Colonic mucosa (tissue), 4 donors: ENCODE measurements around the gene KAZALD1. TPM values are rescaled to one million over a fixed set of nuclear protein-coding genes. Genes with fewer than 3 reads are reported as not detected.

Experiments used
- DNase-seq: peaks from one replicate; pipeline ENCODE4 v3.0.0-alpha.2; 2020
- H3K27ac ChIP-seq: fragments of 200-600 bp; one replicate; pipeline ENCODE4 v1.8.0; 2021
- H3K27me3 ChIP-seq: fragments of 200-600 bp; one replicate; pipeline ENCODE4 v1.8.0; 2021
- H3K36me3 ChIP-seq: fragments of 200-600 bp; one replicate; pipeline ENCODE4 v1.8.0; 2021
- H3K4me1 ChIP-seq: fragments of 200-600 bp; one replicate; pipeline ENCODE4 v1.8.0; 2021; ENCODE audit warnings: mild to moderate bottlenecking
- H3K4me3 ChIP-seq: fragments of 200-600 bp; one replicate; pipeline ENCODE4 v1.8.0; 2021
- H3K9ac ChIP-seq, 2 donors: one replicate each; pipeline ENCODE4 v1.7.0; 2013; ENCODE audit warnings: control low read depth in 2 of 2, low read depth in 2 of 2, low read length in 2 of 2
- H3K9me3 ChIP-seq: fragments of 200-600 bp; one replicate; pipeline ENCODE4 v1.8.0; 2021
- intact Hi-C: fragments of 100-400 bp; cut with DNase I; formaldehyde crosslinking; loops from one replicate; pipeline ENCODE4 v1.14.1; 2022
- total RNA-seq, 2 donors: library from RNA; stranded (reverse); fragmentation: NEBNext Ultra II Directional in 1 of 2; extraction: Animal tissue kit (Norgen Biotek cat#: 25700) in 1 of 2; gene quantifications; one replicate each; pipeline ENCODE4 v1.2.1, GENCODE V29; 2021
- TF ChIP-seq, protein P1 (sequence below): fragments of 200-600 bp; IDR thresholded peaks from one replicate; pipeline ENCODE4 v1.8.0; 2022; ENCODE audit warnings: antibody characterized with exemption, mild to moderate bottlenecking
- donor health status: healthy.
- donor health status: DM: no; HTN: no; CAD: no.
- donor health status: DM: no; HTN: no; CAD: no.

The KAZALD1 gene
- total RNA-seq, 2 donors from 2014 or later, result 11.5 to 32.4 TPM

DNA sequence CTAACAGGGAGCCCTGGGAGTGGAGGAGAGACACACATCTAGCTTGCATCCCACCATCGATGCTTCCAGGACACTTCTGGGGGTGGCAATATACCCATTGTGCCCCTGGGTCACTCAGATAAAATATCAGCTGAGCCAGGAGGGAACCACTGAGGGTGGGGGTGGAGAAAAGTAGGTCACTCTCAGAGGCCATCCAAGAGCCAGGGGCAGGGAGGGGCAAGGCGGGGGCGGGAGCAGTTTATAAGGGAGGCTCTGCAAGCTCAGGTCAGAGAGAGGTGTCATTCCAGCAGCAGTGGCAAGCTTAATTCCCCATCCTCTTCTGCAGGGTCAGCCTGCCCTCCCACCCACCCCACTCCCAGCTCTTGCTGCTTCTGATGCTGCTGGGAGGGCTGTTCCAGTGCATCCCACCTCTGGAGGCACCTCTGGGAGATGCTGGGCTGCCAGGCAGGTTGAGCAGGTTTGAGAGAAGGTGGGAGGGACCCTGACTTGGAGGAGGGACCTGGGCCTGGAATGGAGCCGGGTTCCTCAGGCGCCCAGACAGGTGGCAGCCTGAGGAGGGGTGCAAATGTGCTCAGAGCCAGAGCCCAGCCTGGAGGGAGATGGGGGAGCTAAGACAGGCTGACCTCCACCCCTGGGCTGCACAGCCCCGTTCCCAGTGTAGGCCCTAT lies 49.2 kb downstream of the KAZALD1 start:
- intact Hi-C loops, result no loop called here
- Histone ChIP-seq H3K4me1 (no peaks in the 10 kb centered on the region), H3K36me3 (no peaks in the 10 kb centered on the region), H3K27me3 (no peaks in the 10 kb centered on the region), H3K9ac (no peak overlapping the region), H3K4me3 (no peak overlapping the region), H3K27ac (no peak overlapping the region), H3K9me3 (no peaks in the 10 kb centered on the region)
- no peak for DNase-seq
- TF ChIP-seq, protein P1, sequence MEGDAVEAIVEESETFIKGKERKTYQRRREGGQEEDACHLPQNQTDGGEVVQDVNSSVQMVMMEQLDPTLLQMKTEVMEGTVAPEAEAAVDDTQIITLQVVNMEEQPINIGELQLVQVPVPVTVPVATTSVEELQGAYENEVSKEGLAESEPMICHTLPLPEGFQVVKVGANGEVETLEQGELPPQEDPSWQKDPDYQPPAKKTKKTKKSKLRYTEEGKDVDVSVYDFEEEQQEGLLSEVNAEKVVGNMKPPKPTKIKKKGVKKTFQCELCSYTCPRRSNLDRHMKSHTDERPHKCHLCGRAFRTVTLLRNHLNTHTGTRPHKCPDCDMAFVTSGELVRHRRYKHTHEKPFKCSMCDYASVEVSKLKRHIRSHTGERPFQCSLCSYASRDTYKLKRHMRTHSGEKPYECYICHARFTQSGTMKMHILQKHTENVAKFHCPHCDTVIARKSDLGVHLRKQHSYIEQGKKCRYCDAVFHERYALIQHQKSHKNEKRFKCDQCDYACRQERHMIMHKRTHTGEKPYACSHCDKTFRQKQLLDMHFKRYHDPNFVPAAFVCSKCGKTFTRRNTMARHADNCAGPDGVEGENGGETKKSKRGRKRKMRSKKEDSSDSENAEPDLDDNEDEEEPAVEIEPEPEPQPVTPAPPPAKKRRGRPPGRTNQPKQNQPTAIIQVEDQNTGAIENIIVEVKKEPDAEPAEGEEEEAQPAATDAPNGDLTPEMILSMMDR, result no peak

GRCh38 chr10:101111547-101111946 lies 49.8 kb downstream of the KAZALD1 start:
- intact Hi-C loops, result no loop called here
- no peak overlapping the region for H3K27ac ChIP-seq
- H3K36me3 ChIP-seq, result no peaks in the 10 kb centered on the region
- no peaks in the 10 kb centered on the region for H3K27me3 ChIP-seq
- DNase-seq, result no peak
- TF ChIP-seq, protein P1, result no peak
- no peak overlapping the region for H3K9ac ChIP-seq
- no peak overlapping the region for H3K4me3 ChIP-seq
- H3K4me1 ChIP-seq, result no peaks in the 10 kb centered on the region
- H3K9me3 ChIP-seq, result no peaks in the 10 kb centered on the region

- no peak overlapping the region for H3K4me3 ChIP-seq
- H3K9me3 ChIP-seq, result no peaks in the 10 kb centered on the region
- H3K27me3 ChIP-seq, result no peaks in the 10 kb centered on the region
- intact Hi-C loops, result no loop called here
- H3K9ac ChIP-seq, result no peak overlapping the region
- TF ChIP-seq, protein P1, result no peak
- no peak overlapping the region for H3K27ac ChIP-seq
- no peaks in the 10 kb centered on the region for H3K36me3 ChIP-seq
- DNase-seq, result no peak
- no peaks in the 10 kb centered on the region for H3K4me1 ChIP-seq
These were observed 51.2 kb downstream of the KAZALD1 start for GRCh38 chr10:101112799-101113594.

GRCh38 chr10:101113890-101114403 lies 52.2 kb downstream of the KAZALD1 start:
- no peak overlapping the region for H3K9ac ChIP-seq
- intact Hi-C loops, result no loop called here
- no peak overlapping the region for H3K27ac ChIP-seq
- H3K4me1 ChIP-seq, result no peaks in the 10 kb centered on the region
- no peaks in the 10 kb centered on the region for H3K27me3 ChIP-seq
- H3K36me3 ChIP-seq, result no peaks in the 10 kb centered on the region
- TF ChIP-seq, protein P1, result no peak
- H3K4me3 ChIP-seq, result no peak overlapping the region
- DNase-seq, result no peak
- H3K9me3 ChIP-seq, result no peaks in the 10 kb centered on the region

DNA sequence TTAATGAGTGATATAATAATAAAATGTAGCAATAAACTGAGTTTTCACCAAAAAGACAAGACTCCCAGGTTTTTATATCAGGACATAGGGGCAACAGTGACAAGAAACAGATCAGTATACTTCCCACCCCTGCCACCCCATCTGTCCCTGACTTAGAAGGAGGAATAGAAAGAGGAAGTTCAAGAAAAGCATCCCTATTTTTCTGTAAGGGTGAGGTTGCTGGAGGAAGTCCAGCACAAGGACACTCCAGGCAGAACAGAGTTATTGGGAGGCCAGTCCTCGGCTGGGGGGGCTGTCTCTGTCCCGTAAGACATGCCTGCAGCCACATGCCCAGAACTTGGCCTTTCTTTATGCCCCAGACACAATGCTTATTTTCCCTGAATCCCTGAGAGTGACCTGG lies 52.9 kb downstream of the KAZALD1 start:
- H3K27ac ChIP-seq, result no peak overlapping the region
- no peaks in the 10 kb centered on the region for H3K27me3 ChIP-seq
- H3K4me1 ChIP-seq, result no peaks in the 10 kb centered on the region
- TF ChIP-seq, protein P1, result no peak
- no peaks in the 10 kb centered on the region for H3K36me3 ChIP-seq
- no peak for DNase-seq
- intact Hi-C loops, result no loop called here
- no peaks in the 10 kb centered on the region for H3K9me3 ChIP-seq
- no peak overlapping the region for H3K4me3 ChIP-seq
- H3K9ac ChIP-seq, result no peak overlapping the region

Other genes starting within 250 kb of the KAZALD1 start
- 10 to 100 TPM; 15.1 to 21.9 TPM for gene SLF2, start 149.0 kb upstream of the KAZALD1 start, total RNA-seq
- 100 to 1,000 TPM; 113 to 133 TPM for gene SEMA4G, start 92.5 kb upstream of the KAZALD1 start, total RNA-seq
- 100 to 1,000 TPM in 1 of 2 donors, 10 to 100 TPM in 1; 71.5 to 105 TPM for gene MRPL43, start 74.5 kb upstream of the KAZALD1 start, total RNA-seq
- 10 to 100 TPM in 1 of 2 donors, 1 to 10 TPM in 1; 4.6 to 11.4 TPM for gene TWNK, start 74.4 kb upstream of the KAZALD1 start, total RNA-seq
- gene LZTS2, start 62.2 kb upstream of the KAZALD1 start, total RNA-seq, result 10 to 100 TPM; 30.8 to 36.5 TPM
- under 1 TPM; 0.19 to 0.42 TPM for gene PDZD7, start 30.9 kb upstream of the KAZALD1 start, total RNA-seq
- 10 to 100 TPM in 1 of 2 donors, 1 to 10 TPM in 1; 8.8 to 18.1 TPM for gene SFXN3, start 30.8 kb upstream of the KAZALD1 start, total RNA-seq
- under 1 TPM; 0.21 to 0.52 TPM for gene TLX1, start 69.3 kb downstream of the KAZALD1 start, total RNA-seq
- not detected for gene LBX1, start 167.5 kb downstream of the KAZALD1 start, total RNA-seq